Stimulated activated CD8-positive, alpha-beta memory T cell treated with anti-CD3 and anti-CD28 coated beads, Interleukin-15, amount 100 ng/mL, for 24 hours (primary cell): Measurements from ENCODE around the gene C1QTNF1.

Experiments used
- DNase-seq: peaks from one replicate; pipeline ENCODE4 v3.0.0-alpha.2; 2020; ENCODE audit warnings: low read depth

Gene C1QTNF1

GRCh38 chr17:79023886-79024771, at the start of gene C1QTNF1:
Gene C1QTNF1 (plus strand): TSS chr17:79024169. CDS start chr17:79043969, 19,800 bp downstream.
- DNase-seq = no peak

- no peak for DNase-seq
These were observed 49.1 kb upstream of the C1QTNF1 start for GRCh38 chr17:78974635-78975591.

GRCh38 chr17:78976907-78977680, 46.9 kb upstream of the C1QTNF1 start:
- no peak for DNase-seq

- no peak for DNase-seq
These were observed 46.4 kb upstream of the C1QTNF1 start for GRCh38 chr17:78977681-78977943.

GRCh38 chr17:78977997-78978973, 45.7 kb upstream of the C1QTNF1 start:
- DNase-seq = no peak

- DNase-seq = no peak
These were observed 44.0 kb upstream of the C1QTNF1 start, which contains the start of gene LGALS3BP for GRCh38 chr17:78979780-78980623. Gene LGALS3BP (minus strand): TSS chr17:78979923. CDS start chr17:78977191, 2,732 bp downstream.

- DNase-seq = no peak
These were observed 43.4 kb upstream of the C1QTNF1 start for GRCh38 chr17:78980624-78980972.

- no peak for DNase-seq
These were observed 42.7 kb upstream of the C1QTNF1 start for GRCh38 chr17:78981010-78981888.

- no peak for DNase-seq
These were observed 38.6 kb upstream of the C1QTNF1 start for GRCh38 chr17:78985395-78985794.

GRCh38 chr17:78986048-78986648, 37.8 kb upstream of the C1QTNF1 start:
- DNase-seq = no peak

GRCh38 chr17:78986649-78987328, 37.2 kb upstream of the C1QTNF1 start:
- DNase-seq = no peak

- no peak for DNase-seq
These were observed 35.8 kb upstream of the C1QTNF1 start for GRCh38 chr17:78988152-78988551.

GRCh38 chr17:78990349-78991016, 33.5 kb upstream of the C1QTNF1 start:
- DNase-seq = no peak

GRCh38 chr17:78991017-78991738, 32.8 kb upstream of the C1QTNF1 start:
- DNase-seq = no peak

GRCh38 chr17:78991906-78992532, 31.9 kb upstream of the C1QTNF1 start:
- DNase-seq = no peak

- no peak for DNase-seq
These were observed 31.3 kb upstream of the C1QTNF1 start for GRCh38 chr17:78992542-78993212.
